Measurements from ENCODE around the gene CD81. TPM values are rescaled to one million over a fixed set of nuclear protein-coding genes. Genes with fewer than 3 reads are reported as not detected.

The CD81 gene
- 289 and 438 TPM in 2 replicates for total RNA-seq
- 572 and 611 TPM in 2 replicates for polyA plus RNA-seq
- 915 and 985 TPM in 2 replicates for polyA plus RNA-seq (2012)
- 2,053 and 2,241 TPM in 2 replicates for polyA minus RNA-seq (ENCODE audit: low replicate concordance)

GRCh38 chr11:2376751-2377451 lies at the start of gene CD81:
Gene CD81, plus strand, starts transcription at chr11:2377310. Its CDS starts 240 bp downstream, at chr11:2377550.
- peak in 1 of 2 donors; percentile 48 for DNase-seq (ENCODE audit: low read depth in 2 of 2)

GRCh38 chr11:2328021-2328420 lies 49.1 kb upstream of the CD81 start:
- Histone ChIP-seq H3K4me1 (ENCODE audit: control insufficient read depth, extremely low read depth, insufficient read depth, low read length) (no peaks in the 10 kb centered on the region), H4K20me1 (ENCODE audit: control insufficient read depth, extremely low read depth, insufficient read depth, low read length) (no peaks in the 10 kb centered on the region), H3K4me3 (replicated peaks in 1 of 4; ENCODE audit: control extremely low read depth in 1 of 4, insufficient read depth in 1 of 4, low read depth in 3 of 4, low read length in 4 of 4) (no peak overlapping the region), H3K9ac (ENCODE audit: insufficient read depth, low read length) (no peak overlapping the region), H3K4me2 (ENCODE audit: extremely low read depth, insufficient read depth, low read length) (no peak overlapping the region), H3K79me2 (ENCODE audit: control insufficient read depth, insufficient read depth, low read length) (no peaks in the 10 kb centered on the region), H3K9me3 (ENCODE audit: control insufficient read depth, insufficient read depth, low read depth, low read length) (no peaks in the 10 kb centered on the region), H3K36me3 (ENCODE audit: control insufficient read depth, insufficient read depth, low read length) (no peaks in the 10 kb centered on the region), H2AFZ (ENCODE audit: low read length) (no peak overlapping the region), H3K27ac (ENCODE audit: insufficient read depth, low read length) (no peak overlapping the region), H3K27me3 (ENCODE audit: control insufficient read depth, insufficient read depth, low read length) (no peaks in the 10 kb centered on the region)
- no peak for DNase-seq (ENCODE audit: low read depth in 2 of 2)
- no peak for TF ChIP-seq CTCF (conservative IDR thresholded peaks at IDR 0.05 in 1 of 2, IDR thresholded peaks at IDR 0.05 in 1 of 2; ENCODE audit: low read depth in 1 of 2, low read length in 2 of 2)
- no peak for TF ChIP-seq EZH2 (IDR thresholded peaks at IDR 0.05; ENCODE audit: low read length, missing control alignments)

More at GRCh38 chr11:2376751-2377451, at the start of gene CD81:
- peaks cover 19% of the 10 kb centered on the region for H3K4me1 ChIP-seq (ENCODE audit: control insufficient read depth, extremely low read depth, insufficient read depth, low read length)
- TF ChIP-seq CTCF (conservative IDR thresholded peaks at IDR 0.05 in 1 of 2, IDR thresholded peaks at IDR 0.05 in 1 of 2; ENCODE audit: low read depth in 1 of 2, low read length in 2 of 2) (no peak), EZH2 (IDR thresholded peaks at IDR 0.05; ENCODE audit: low read length, missing control alignments) (no peak)
- peak within 1 kb of the TSS; percentile 84 for H3K9ac ChIP-seq (ENCODE audit: insufficient read depth, low read length)
- peaks cover 46% of the 10 kb centered on the region for H3K79me2 ChIP-seq (ENCODE audit: control insufficient read depth, insufficient read depth, low read length)
- peak within 1 kb of the TSS; percentile 93 for H3K27ac ChIP-seq (ENCODE audit: insufficient read depth, low read length)
- H3K4me3 ChIP-seq (replicated peaks in 1 of 4; ENCODE audit: control extremely low read depth in 1 of 4, insufficient read depth in 1 of 4, low read depth in 3 of 4, low read length in 4 of 4), result peak within 1 kb of the TSS; percentile 77 to 98 (median 96)
- peak within 1 kb of the TSS; percentile 85 for H3K4me2 ChIP-seq (ENCODE audit: extremely low read depth, insufficient read depth, low read length)
- no peak within 1 kb of the TSS for H2AFZ ChIP-seq (ENCODE audit: low read length)
- H3K36me3 ChIP-seq (ENCODE audit: control insufficient read depth, insufficient read depth, low read length), result peaks cover 4% of the 10 kb centered on the region
- no peaks in the 10 kb centered on the region for H3K9me3 ChIP-seq (ENCODE audit: control insufficient read depth, insufficient read depth, low read depth, low read length)
- peaks cover 5% of the 10 kb centered on the region for H4K20me1 ChIP-seq (ENCODE audit: control insufficient read depth, extremely low read depth, insufficient read depth, low read length)
- peaks cover 2% of the 10 kb centered on the region for H3K27me3 ChIP-seq (ENCODE audit: control insufficient read depth, insufficient read depth, low read length)

- no peak overlapping the region for H3K4me3 ChIP-seq (replicated peaks in 1 of 4; ENCODE audit: control extremely low read depth in 1 of 4, insufficient read depth in 1 of 4, low read depth in 3 of 4, low read length in 4 of 4)
- no peaks in the 10 kb centered on the region for H3K79me2 ChIP-seq (ENCODE audit: control insufficient read depth, insufficient read depth, low read length)
- H4K20me1 ChIP-seq (ENCODE audit: control insufficient read depth, extremely low read depth, insufficient read depth, low read length), result no peaks in the 10 kb centered on the region
- H3K36me3 ChIP-seq (ENCODE audit: control insufficient read depth, insufficient read depth, low read length), result no peaks in the 10 kb centered on the region
- H3K27ac ChIP-seq (ENCODE audit: insufficient read depth, low read length), result no peak overlapping the region
- H2AFZ ChIP-seq (ENCODE audit: low read length), result no peak overlapping the region
- no peak for DNase-seq (ENCODE audit: low read depth in 2 of 2)
- no peak overlapping the region for H3K4me2 ChIP-seq (ENCODE audit: extremely low read depth, insufficient read depth, low read length)
- no peak overlapping the region for H3K9ac ChIP-seq (ENCODE audit: insufficient read depth, low read length)
- no peaks in the 10 kb centered on the region for H3K9me3 ChIP-seq (ENCODE audit: control insufficient read depth, insufficient read depth, low read depth, low read length)
- H3K4me1 ChIP-seq (ENCODE audit: control insufficient read depth, extremely low read depth, insufficient read depth, low read length), result no peaks in the 10 kb centered on the region
- TF ChIP-seq CTCF (conservative IDR thresholded peaks at IDR 0.05 in 1 of 2, IDR thresholded peaks at IDR 0.05 in 1 of 2; ENCODE audit: low read depth in 1 of 2, low read length in 2 of 2), result no peak
- no peak for TF ChIP-seq EZH2 (IDR thresholded peaks at IDR 0.05; ENCODE audit: low read length, missing control alignments)
- H3K27me3 ChIP-seq (ENCODE audit: control insufficient read depth, insufficient read depth, low read length), result no peaks in the 10 kb centered on the region
Measured at GRCh38 chr11:2328656-2329354, 48.3 kb upstream of the CD81 start.
